Ascending aorta (tissue), 2 donors: ENCODE results near the gene COX6A1. TPM values are rescaled to one million over a fixed set of nuclear protein-coding genes. Genes with fewer than 3 reads are reported as not detected.

Source experiments
- DNase-seq, 2 donors: peaks; one replicate each; pipeline ENCODE4 v3.0.0-alpha.2; 2019; ENCODE audit warnings: low spot score in 2 of 2
- H3K27ac ChIP-seq, 2 donors: fragments of 200-600 bp; sonication (generic); one replicate each; pipeline ENCODE4 v1.5.1; 2016 to 2017; ENCODE audit warnings: mild to moderate bottlenecking in 1 of 2
- H3K27me3 ChIP-seq: fragments of 200-600 bp; sonication (generic); one replicate; pipeline ENCODE4 v1.5.1; 2017
- H3K36me3 ChIP-seq, 2 donors: fragments of 200-600 bp; sonication (generic); one replicate each; pipeline ENCODE4 v1.5.1; 2016
- H3K4me1 ChIP-seq, 2 donors: fragments of 200-600 bp; sonication (generic); one replicate each; pipeline ENCODE4 v1.5.1; 2016 to 2017; ENCODE audit warnings: mild to moderate bottlenecking in 1 of 2
- H3K4me3 ChIP-seq, 2 donors: fragments of 200-600 bp; sonication (generic); one replicate each; pipeline ENCODE4 v1.5.1; 2016 to 2017; ENCODE audit warnings: mild to moderate bottlenecking in 1 of 2
- H3K9me3 ChIP-seq, 2 donors: fragments of 200-600 bp; sonication (generic); one replicate each; pipeline ENCODE4 v1.5.1; 2016
- CTCF ChIP-seq, 3 experiments: fragments of 200-600 bp in 2 of 3; fragments of 450-650 bp in 1 of 3; sonication (generic) in 2 of 3; IDR thresholded peaks; one replicate each; pipeline ENCODE4 v1.5.1; 2016 to 2019; ENCODE audit warnings: antibody characterized with exemption in 3 of 3, mild to moderate bottlenecking in 1 of 3, moderate library complexity in 1 of 3
- intact Hi-C: fragments of 100-400 bp; cut with DNase I; formaldehyde crosslinking; loops from one replicate; pipeline ENCODE4 v1.15.1; 2023
- total RNA-seq: library from RNA; depleted of rRNA; stranded (reverse); fragments of >200 nt; gene quantifications from one replicate; pipeline ENCODE4 v1.1.0, GENCODE V29; 2016

COX6A1 gene
- total RNA-seq, 1 donor from 2014 or later: 686 TPM

DNA sequence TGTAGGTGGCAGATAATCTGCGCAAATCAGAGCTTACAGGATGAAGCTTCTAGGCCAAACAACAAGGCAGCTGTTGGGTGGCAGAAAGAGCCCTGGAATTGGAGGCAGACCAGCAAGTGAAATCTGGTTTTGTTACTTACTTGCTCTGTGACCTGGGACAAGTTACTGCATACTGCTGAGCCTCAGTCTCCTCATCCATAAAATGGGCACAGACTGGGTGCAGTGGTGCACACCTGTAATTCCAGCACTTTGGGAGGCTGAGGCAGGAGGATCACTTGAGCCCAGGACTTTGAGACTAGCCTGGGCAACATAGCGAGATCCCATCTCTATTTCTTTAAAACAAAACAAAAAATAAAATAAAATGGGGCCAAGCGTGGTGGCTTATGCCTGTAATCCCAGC, 31.4 kb upstream of the COX6A1 start:
- intact Hi-C loops: no loop called here
- no peaks in the 10 kb centered on the region for H3K36me3 ChIP-seq
- H3K27me3 ChIP-seq: no peaks in the 10 kb centered on the region
- DNase-seq: no peak
- TF ChIP-seq CTCF (IDR thresholded peaks at IDR 0.05): no peak
- H3K4me1 ChIP-seq: no peaks in the 10 kb centered on the region
- no peak overlapping the region for H3K27ac ChIP-seq
- H3K4me3 ChIP-seq: no peak overlapping the region
- H3K9me3 ChIP-seq: no peaks in the 10 kb centered on the region

GRCh38 chr12:120408771-120409170, 29.1 kb upstream of the COX6A1 start:
- no peak for TF ChIP-seq CTCF (IDR thresholded peaks at IDR 0.05)
- Histone ChIP-seq H3K9me3 (no peaks in the 10 kb centered on the region), H3K27me3 (no peaks in the 10 kb centered on the region), H3K4me1 (no peaks in the 10 kb centered on the region), H3K4me3 (no peak overlapping the region), H3K36me3 (no peaks in the 10 kb centered on the region), H3K27ac (no peak overlapping the region)
- DNase-seq: no peak
- intact Hi-C loops: no loop called here

GRCh38 chr12:120412421-120412820, 25.5 kb upstream of the COX6A1 start:
- TF ChIP-seq CTCF (IDR thresholded peaks at IDR 0.05): no peak
- Histone ChIP-seq H3K4me3 (no peak overlapping the region), H3K27me3 (no peaks in the 10 kb centered on the region), H3K9me3 (no peaks in the 10 kb centered on the region), H3K4me1 (no peaks in the 10 kb centered on the region), H3K36me3 (no peaks in the 10 kb centered on the region), H3K27ac (no peak overlapping the region)
- no peak for DNase-seq
- intact Hi-C loops: no loop called here

DNA sequence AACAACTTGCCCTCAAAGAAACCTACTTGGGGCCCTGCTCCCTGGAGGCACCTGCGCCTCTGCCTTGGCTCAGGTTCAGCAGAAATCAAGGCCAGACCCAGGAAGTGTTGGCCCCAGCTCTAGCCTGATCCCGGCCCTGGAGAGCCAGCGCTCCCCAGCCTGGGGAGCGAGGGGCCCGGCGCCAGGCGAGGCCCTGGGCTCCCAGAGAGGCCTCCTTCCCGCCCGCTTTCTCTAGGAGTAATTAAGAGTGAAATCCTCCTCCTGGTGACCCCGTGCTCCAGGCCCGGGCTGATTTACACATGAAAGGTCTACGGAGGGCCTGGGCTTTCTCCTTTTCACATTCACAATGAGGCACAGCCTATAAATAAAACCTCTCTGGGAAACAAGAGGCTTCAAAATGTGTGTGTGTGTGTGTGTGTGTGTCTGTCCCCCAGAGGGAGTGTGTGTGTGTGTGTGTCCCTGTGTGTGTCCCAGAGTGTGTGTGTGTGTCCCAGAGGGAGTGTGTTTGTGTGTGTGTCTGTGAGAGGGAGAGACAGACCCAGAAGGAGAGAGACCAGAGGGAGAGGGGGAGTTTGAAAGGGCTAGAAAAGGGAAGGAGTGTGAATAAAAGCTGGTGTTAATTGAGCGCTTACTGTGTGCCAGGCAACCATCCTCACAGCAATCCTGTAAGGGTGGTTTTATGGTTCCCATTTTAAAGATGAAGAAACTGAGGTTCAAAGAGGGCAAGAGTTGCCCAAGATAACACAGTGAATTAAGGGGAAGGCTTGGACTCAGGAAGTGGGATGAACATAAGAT, 23.8 kb upstream of the COX6A1 start:
- H3K4me1 ChIP-seq: no peaks in the 10 kb centered on the region
- no peak for DNase-seq
- intact Hi-C loops: no loop called here
- H3K36me3 ChIP-seq: no peaks in the 10 kb centered on the region
- no peak for TF ChIP-seq CTCF (IDR thresholded peaks at IDR 0.05)
- no peaks in the 10 kb centered on the region for H3K27me3 ChIP-seq
- H3K9me3 ChIP-seq: no peaks in the 10 kb centered on the region
- no peak overlapping the region for H3K27ac ChIP-seq
- H3K4me3 ChIP-seq: no peak overlapping the region

GRCh38 chr12:120416490-120417216, 21.3 kb upstream of the COX6A1 start:
- TF ChIP-seq CTCF (IDR thresholded peaks at IDR 0.05): no peak
- intact Hi-C loops: no loop called here
- no peaks in the 10 kb centered on the region for H3K9me3 ChIP-seq
- no peak for DNase-seq
- no peaks in the 10 kb centered on the region for H3K27me3 ChIP-seq
- H3K36me3 ChIP-seq: no peaks in the 10 kb centered on the region
- no peak overlapping the region for H3K4me3 ChIP-seq
- H3K27ac ChIP-seq: no peak overlapping the region
- no peaks in the 10 kb centered on the region for H3K4me1 ChIP-seq
